Osteoblast (primary cell): ENCODE results near the gene USP1. TPM values are rescaled to one million over a fixed set of nuclear protein-coding genes. Genes with fewer than 3 reads are reported as not detected.

ENCODE experiments used
- DNase-seq: peaks from one replicate; pipeline ENCODE4 v3.0.0; 2011; ENCODE audit warnings: low spot score, mixed read lengths; ENCODE audit not compliant: insufficient read length; ENCODE audit errors: missing footprints
- H2AFZ ChIP-seq: 2 replicates; pipeline ENCODE4 v1.6.0; 2011; ENCODE audit warnings: mild to moderate bottlenecking, low read length
- H3K27ac ChIP-seq: 2 replicates; pipeline ENCODE4 v1.5.1; 2011; ENCODE audit warnings: mild to moderate bottlenecking, low read depth, low read length, moderate library complexity
- H3K27me3 ChIP-seq: 2 replicates; pipeline ENCODE4 v1.6.0; 2012; ENCODE audit warnings: mild to moderate bottlenecking, control low read depth, inconsistent platforms, low read length, moderate library complexity; ENCODE audit not compliant: insufficient read depth
- H3K36me3 ChIP-seq: 2 replicates; pipeline ENCODE4 v1.5.1; 2011; ENCODE audit warnings: mild to moderate bottlenecking, low read length, control low read depth, moderate library complexity; ENCODE audit not compliant: insufficient read depth
- H3K4me1 ChIP-seq: 2 replicates; pipeline ENCODE4 v1.5.1; 2011; ENCODE audit warnings: mild to moderate bottlenecking, low read length, control low read depth, moderate library complexity; ENCODE audit not compliant: insufficient read depth
- H3K4me2 ChIP-seq: 2 replicates; pipeline ENCODE4 v1.6.0; 2011; ENCODE audit warnings: mild to moderate bottlenecking, low read length; ENCODE audit not compliant: insufficient read depth
- H3K4me3 ChIP-seq: fragments of 200-600 bp; sonication (generic); 3 replicates; pipeline ENCODE4 v1.5.1; 2012; ENCODE audit warnings: mild to moderate bottlenecking, low read length, inconsistent platforms; ENCODE audit not compliant: insufficient read depth
- H3K79me2 ChIP-seq: 2 replicates; pipeline ENCODE4 v1.6.0; 2012; ENCODE audit warnings: mild to moderate bottlenecking, low read length, control low read depth, inconsistent platforms; ENCODE audit not compliant: insufficient read depth
- H3K9me3 ChIP-seq: 2 replicates; pipeline ENCODE4 v1.5.1; 2011; ENCODE audit warnings: low read depth, low read length, control low read depth
- H4K20me1 ChIP-seq: 2 replicates; pipeline ENCODE4 v1.6.0; 2012; ENCODE audit warnings: mild to moderate bottlenecking, low read length, control low read depth; ENCODE audit not compliant: insufficient read depth
- CTCF ChIP-seq: IDR thresholded peaks from 2 replicates; pipeline ENCODE4 v1.5.1; 2011; ENCODE audit warnings: mild to moderate bottlenecking, low read depth, low read length, moderate library complexity; ENCODE audit errors: extremely low read depth
- total RNA-seq: library from RNA; depleted of rRNA; stranded (reverse); fragments of >200 nt; gene quantifications from 2 replicates; pipeline ENCODE4 v1.2.3, GENCODE V29; 2012

USP1 gene
- total RNA-seq, 1 donor = 23.5 TPM

- DNase-seq = no peak
- Histone ChIP-seq H3K9me3 (no peaks in the 10 kb centered on the region), H3K79me2 (no peaks in the 10 kb centered on the region), H2AFZ (no peak overlapping the region), H3K4me2 (no peak overlapping the region), H3K4me1 (no peaks in the 10 kb centered on the region), H3K27me3 (peaks cover 2% of the 10 kb centered on the region), H4K20me1 (no peaks in the 10 kb centered on the region), H3K4me3 (no peak overlapping the region), H3K27ac (no peak overlapping the region), H3K36me3 (no peaks in the 10 kb centered on the region)
- peak; percentile 58 for TF ChIP-seq CTCF
Measured at GRCh38 chr1:62391369-62391971, 45.4 kb upstream of the USP1 start.

GRCh38 chr1:62392951-62393350, 43.9 kb upstream of the USP1 start:
- Histone ChIP-seq H3K4me3 (no peak overlapping the region), H2AFZ (no peak overlapping the region), H3K27me3 (peaks cover 2% of the 10 kb centered on the region), H3K79me2 (no peaks in the 10 kb centered on the region), H3K4me1 (no peaks in the 10 kb centered on the region), H4K20me1 (no peaks in the 10 kb centered on the region), H3K4me2 (no peak overlapping the region), H3K27ac (no peak overlapping the region), H3K9me3 (no peaks in the 10 kb centered on the region), H3K36me3 (no peaks in the 10 kb centered on the region)
- TF ChIP-seq CTCF = no peak
- no peak for DNase-seq

GRCh38 chr1:62394646-62395045, 42.2 kb upstream of the USP1 start:
- H2AFZ ChIP-seq = no peak overlapping the region
- H3K27ac ChIP-seq = no peak overlapping the region
- no peak for TF ChIP-seq CTCF
- no peaks in the 10 kb centered on the region for H3K36me3 ChIP-seq
- no peaks in the 10 kb centered on the region for H3K79me2 ChIP-seq
- no peak overlapping the region for H3K4me3 ChIP-seq
- no peak for DNase-seq
- H3K4me2 ChIP-seq = no peak overlapping the region
- peaks cover 2% of the 10 kb centered on the region for H3K27me3 ChIP-seq
- no peaks in the 10 kb centered on the region for H3K4me1 ChIP-seq
- no peaks in the 10 kb centered on the region for H4K20me1 ChIP-seq
- H3K9me3 ChIP-seq = no peaks in the 10 kb centered on the region

- Histone ChIP-seq H4K20me1 (no peaks in the 10 kb centered on the region), H2AFZ (no peak overlapping the region), H3K4me2 (no peak overlapping the region), H3K4me1 (no peaks in the 10 kb centered on the region), H3K79me2 (no peaks in the 10 kb centered on the region), H3K4me3 (no peak overlapping the region), H3K27ac (no peak overlapping the region), H3K9me3 (no peaks in the 10 kb centered on the region), H3K27me3 (peaks cover 2% of the 10 kb centered on the region), H3K36me3 (no peaks in the 10 kb centered on the region)
- no peak for DNase-seq
- no peak for TF ChIP-seq CTCF
Measured at GRCh38 chr1:62395291-62395690, 41.6 kb upstream of the USP1 start.
